HCT116 (cell line): ENCODE measurements around the gene LINS1.

Source experiments
- ATF3 ChIP-seq: IDR thresholded peaks from 2 replicates; pipeline ENCODE4 v1.6.1; 2012
- CEBPB ChIP-seq: IDR thresholded peaks from 2 replicates; pipeline ENCODE4 v1.6.1; 2012; ENCODE audit warnings: low read depth
- CTCF ChIP-seq, 3 experiments: fragments of 200-600 bp in 1 of 3; sonication (generic) in 1 of 3; IDR thresholded peaks in 2 of 3; conservative IDR thresholded peaks in 1 of 3; 2 replicates each; pipeline ENCODE4 v1.5.1; 2012 to 2017; ENCODE audit warnings: low read depth in 2 of 3, low read length in 2 of 3, antibody characterized with exemption in 1 of 3, borderline replicate concordance in 1 of 3, control low read depth in 1 of 3, mild to moderate bottlenecking in 1 of 3, mixed read lengths in 1 of 3, mixed run types in 1 of 3, moderate library complexity in 1 of 3; ENCODE audit not compliant: insufficient read depth in 1 of 3
- EZH2 ChIP-seq: fragments of 200-600 bp; sonication (generic); IDR thresholded peaks from 2 replicates; pipeline ENCODE4 v1.6.1; 2017; ENCODE audit warnings: antibody characterized with exemption, mixed run types
- EZH2phosphoT487 ChIP-seq: fragments of 200-600 bp; IDR thresholded peaks from 2 replicates; pipeline ENCODE4 v1.6.1; 2018; ENCODE audit warnings: antibody characterized with exemption, borderline replicate concordance
- JUND ChIP-seq: IDR thresholded peaks from 2 replicates; pipeline ENCODE4 v1.6.1; 2012
- MAX ChIP-seq: IDR thresholded peaks from 2 replicates; pipeline ENCODE4 v1.6.1; 2012
- POLR2A ChIP-seq: IDR thresholded peaks from 2 replicates; pipeline ENCODE4 v1.7.0; 2011; ENCODE audit warnings: borderline replicate concordance; ENCODE audit not compliant: insufficient read depth, insufficient read length; ENCODE audit errors: extremely low read depth
- RAD21 ChIP-seq: IDR thresholded peaks from 2 replicates; pipeline ENCODE4 v1.6.1; 2012; ENCODE audit warnings: low read depth, mild to moderate bottlenecking
- REST ChIP-seq: IDR thresholded peaks from 2 replicates; pipeline ENCODE4 v1.6.1; 2012; ENCODE audit warnings: low read depth
- SIN3A ChIP-seq: IDR thresholded peaks from 2 replicates; pipeline ENCODE4 v1.6.1; 2012; ENCODE audit warnings: low read depth
- SP1 ChIP-seq: IDR thresholded peaks from 2 replicates; pipeline ENCODE4 v1.6.1; 2012; ENCODE audit warnings: low read depth
- YY1 ChIP-seq: IDR thresholded peaks from 2 replicates; pipeline ENCODE4 v1.6.1; 2011; ENCODE audit warnings: low read length, low read depth, moderate library complexity, mild to moderate bottlenecking; ENCODE audit not compliant: insufficient replicate concordance; ENCODE audit errors: extremely low read depth
- ZNF274 ChIP-seq: fragments of 200-500 bp; sonication (Bioruptor generic); IDR thresholded peaks from 2 replicates; pipeline ENCODE4 v1.6.1; 2014; ENCODE audit warnings: mild to moderate bottlenecking, low read depth, low read length, inconsistent platforms

DNA sequence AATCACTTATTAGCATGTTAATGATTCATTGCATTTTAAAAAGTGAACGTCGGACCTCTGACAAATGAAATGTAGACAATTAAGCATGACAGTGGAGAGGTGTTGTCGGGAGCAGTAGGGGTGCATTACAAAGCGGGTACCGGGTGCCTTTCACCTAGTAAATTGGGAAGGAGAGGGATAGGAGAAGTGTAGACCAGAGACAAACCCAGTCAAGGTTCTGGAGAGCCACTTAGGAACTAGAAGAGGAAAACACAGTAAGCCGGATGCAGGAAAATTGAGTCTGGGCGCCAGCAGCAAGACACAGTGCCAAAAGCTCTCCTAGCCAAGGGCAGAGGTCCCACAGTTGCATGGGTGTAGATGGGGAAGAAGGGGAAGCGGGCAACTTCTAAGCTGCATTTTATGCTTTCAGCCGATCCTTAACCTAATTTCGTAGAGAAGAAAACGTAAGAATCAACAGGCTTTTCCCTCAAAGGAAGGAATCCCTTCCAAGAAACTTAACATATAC lies 70.1 kb downstream of the LINS1 start:
- TF ChIP-seq CTCF (IDR thresholded peaks at IDR 0.05 in 2 of 3, conservative IDR thresholded peaks at IDR 0.05 in 1 of 3; ENCODE audit: borderline replicate concordance in 1 of 3, insufficient read depth in 1 of 3, low read depth in 2 of 3, low read length in 2 of 3) = no peak
- TF ChIP-seq EZH2 = no peak
- TF ChIP-seq SP1 = no peak
- no peak for TF ChIP-seq YY1
- no peak for TF ChIP-seq EZH2phosphoT487
- no peak for TF ChIP-seq POLR2A
- no peak for TF ChIP-seq JUND
- TF ChIP-seq MAX = no peak
- TF ChIP-seq CEBPB = no peak
- TF ChIP-seq ZNF274 = no peak
- no peak for TF ChIP-seq ATF3
- no peak for TF ChIP-seq REST
- TF ChIP-seq RAD21 = no peak
- no peak for TF ChIP-seq SIN3A
